ENCODE data around the gene PRKCA.

The PRKCA gene

GRCh38 chr17:66527335-66527734, 224.9 kb downstream of the PRKCA start:
- H3K9ac ChIP-seq (ENCODE audit: low read depth, low read length) = no peak overlapping the region
- H3K4me1 ChIP-seq (ENCODE audit: insufficient read depth, low read length) = peaks cover 16% of the 10 kb centered on the region
- no peaks in the 10 kb centered on the region for H3K36me3 ChIP-seq (ENCODE audit: insufficient read depth, low read length)
- no peaks in the 10 kb centered on the region for H3K9me3 ChIP-seq (ENCODE audit: control insufficient read depth, insufficient read depth, low read length)

GRCh38 chr17:66531851-66532295, 229.5 kb downstream of the PRKCA start:
- Histone ChIP-seq H3K4me1 (ENCODE audit: insufficient read depth, low read length) (peaks cover 32% of the 10 kb centered on the region), H3K9ac (ENCODE audit: low read depth, low read length) (no peak overlapping the region), H3K9me3 (ENCODE audit: control insufficient read depth, insufficient read depth, low read length) (no peaks in the 10 kb centered on the region), H3K36me3 (ENCODE audit: insufficient read depth, low read length) (no peaks in the 10 kb centered on the region)

GRCh38 chr17:66533572-66533971, 231.2 kb downstream of the PRKCA start:
- Histone ChIP-seq H3K9ac (ENCODE audit: low read depth, low read length) (no peak overlapping the region), H3K4me1 (ENCODE audit: insufficient read depth, low read length) (peaks cover 32% of the 10 kb centered on the region), H3K9me3 (ENCODE audit: control insufficient read depth, insufficient read depth, low read length) (no peaks in the 10 kb centered on the region), H3K36me3 (ENCODE audit: insufficient read depth, low read length) (no peaks in the 10 kb centered on the region)

DNA sequence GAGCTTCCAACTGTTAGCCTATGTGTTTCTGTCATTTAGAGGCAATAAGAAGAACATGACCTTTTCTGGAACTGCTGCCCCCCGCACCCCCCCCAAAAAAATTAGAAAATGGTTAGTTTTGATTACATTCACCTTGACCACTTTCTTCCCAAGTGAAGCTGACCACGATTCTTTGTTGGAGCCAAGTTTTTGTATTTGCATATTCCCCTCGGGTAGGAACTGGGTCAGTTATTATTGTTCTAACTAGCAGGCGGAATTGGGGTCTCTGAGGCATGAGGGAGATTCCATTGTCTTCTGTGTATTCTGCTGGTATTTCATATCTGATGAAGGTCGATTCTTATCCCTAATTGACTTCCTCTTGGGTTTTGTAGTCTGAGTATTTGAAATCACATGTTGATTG, 231.6 kb downstream of the PRKCA start:
- no peaks in the 10 kb centered on the region for H3K9me3 ChIP-seq (ENCODE audit: control insufficient read depth, insufficient read depth, low read length)
- peaks cover 32% of the 10 kb centered on the region for H3K4me1 ChIP-seq (ENCODE audit: insufficient read depth, low read length)
- H3K36me3 ChIP-seq (ENCODE audit: insufficient read depth, low read length) = no peaks in the 10 kb centered on the region
- H3K9ac ChIP-seq (ENCODE audit: low read depth, low read length) = no peak overlapping the region

DNA sequence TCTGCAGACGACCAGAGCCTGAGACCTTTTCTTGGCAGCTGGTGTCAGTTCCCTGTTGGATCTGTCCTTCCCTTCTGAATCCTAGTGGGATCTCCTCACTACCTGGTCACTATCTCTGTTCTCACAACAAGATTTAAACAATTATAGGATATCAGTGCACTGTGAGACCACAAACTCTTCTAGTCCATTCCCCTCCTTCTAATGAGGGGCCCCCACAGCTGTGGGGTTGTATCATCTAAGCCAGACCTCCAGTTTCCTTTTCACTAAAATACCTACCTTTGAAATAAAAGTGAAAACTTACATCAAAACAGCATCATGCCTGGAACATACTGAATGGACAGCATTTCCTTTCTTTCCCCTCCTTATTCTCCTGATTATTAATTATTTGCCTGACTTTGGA, 233.2 kb downstream of the PRKCA start:
- Histone ChIP-seq H3K4me1 (ENCODE audit: insufficient read depth, low read length) (peaks cover 39% of the 10 kb centered on the region), H3K9me3 (ENCODE audit: control insufficient read depth, insufficient read depth, low read length) (no peaks in the 10 kb centered on the region), H3K9ac (ENCODE audit: low read depth, low read length) (no peak overlapping the region), H3K36me3 (ENCODE audit: insufficient read depth, low read length) (no peaks in the 10 kb centered on the region)

DNA sequence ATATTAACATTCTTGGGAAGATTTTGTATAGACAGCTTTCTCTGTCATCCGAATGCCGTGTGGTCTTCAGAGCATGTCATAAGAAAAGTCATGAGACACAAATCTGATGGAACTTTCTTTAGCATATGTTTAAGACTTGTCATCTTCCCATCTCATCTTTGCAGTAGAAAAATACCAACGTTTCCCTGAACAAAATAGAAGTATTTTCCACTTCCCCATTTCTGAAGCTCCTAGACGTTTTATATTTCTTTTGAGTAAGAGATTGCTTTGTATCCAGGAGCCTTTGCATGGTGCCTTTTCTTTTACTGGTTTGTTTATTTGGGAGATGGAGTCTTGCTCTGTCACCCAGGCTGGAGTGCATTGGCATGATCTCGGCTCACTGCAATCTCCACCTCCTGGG, 235.1 kb downstream of the PRKCA start:
- H3K9ac ChIP-seq (ENCODE audit: low read depth, low read length) = no peak overlapping the region
- H3K4me1 ChIP-seq (ENCODE audit: insufficient read depth, low read length) = peaks cover 36% of the 10 kb centered on the region
- no peaks in the 10 kb centered on the region for H3K36me3 ChIP-seq (ENCODE audit: insufficient read depth, low read length)
- no peaks in the 10 kb centered on the region for H3K9me3 ChIP-seq (ENCODE audit: control insufficient read depth, insufficient read depth, low read length)

- no peak overlapping the region for H3K9ac ChIP-seq (ENCODE audit: low read depth, low read length)
- H3K36me3 ChIP-seq (ENCODE audit: insufficient read depth, low read length) = no peaks in the 10 kb centered on the region
- no peaks in the 10 kb centered on the region for H3K9me3 ChIP-seq (ENCODE audit: control insufficient read depth, insufficient read depth, low read length)
- peaks cover 27% of the 10 kb centered on the region; the same call in 1 of the 2 replicates for H3K4me1 ChIP-seq (ENCODE audit: insufficient read depth, low read length)
Observed at GRCh38 chr17:66538776-66539175, 236.4 kb downstream of the PRKCA start.

DNA sequence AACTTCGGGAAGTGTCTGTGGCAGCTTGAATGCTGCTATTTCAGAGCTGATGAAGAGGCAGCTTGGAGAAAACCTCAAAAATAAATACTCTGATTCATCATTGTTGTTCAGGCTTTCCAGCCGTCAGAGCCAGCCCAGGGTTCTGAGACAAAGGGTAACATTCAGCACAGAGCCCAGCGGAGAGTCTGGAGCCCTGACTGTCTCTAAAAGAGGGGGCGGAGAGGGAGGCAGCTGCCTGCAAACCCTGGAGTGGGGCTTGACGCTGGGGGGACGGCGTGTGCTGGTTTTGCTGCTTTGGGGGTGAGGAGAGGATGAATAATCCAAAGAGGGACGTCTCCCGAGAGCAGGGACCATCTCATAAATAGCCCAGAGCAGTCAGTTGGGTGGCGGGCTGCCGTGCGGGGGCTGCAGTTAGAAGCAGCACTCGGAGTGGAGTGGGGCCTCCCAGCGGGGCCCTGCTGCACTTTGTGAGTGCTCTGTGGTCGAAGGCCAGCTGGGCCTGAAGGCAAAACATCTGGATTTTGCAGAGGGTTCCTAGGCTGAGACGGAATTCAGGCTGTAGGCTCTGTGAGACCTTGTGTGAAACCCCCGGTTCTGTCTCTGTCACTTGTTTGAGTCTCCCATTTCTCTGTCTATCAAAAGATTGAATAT, 237.8 kb downstream of the PRKCA start:
- Histone ChIP-seq H3K9ac (ENCODE audit: low read depth, low read length) (peak overlapping the region; percentile 36), H3K4me1 (ENCODE audit: insufficient read depth, low read length) (peaks cover 24% of the 10 kb centered on the region; the same call in 1 of the 2 replicates), H3K9me3 (ENCODE audit: control insufficient read depth, insufficient read depth, low read length) (no peaks in the 10 kb centered on the region)

GRCh38 chr17:66541461-66542128, 239.2 kb downstream of the PRKCA start:
- Histone ChIP-seq H3K36me3 (ENCODE audit: insufficient read depth, low read length) (no peaks in the 10 kb centered on the region), H3K9me3 (ENCODE audit: control insufficient read depth, insufficient read depth, low read length) (no peaks in the 10 kb centered on the region; the same call in 1 of the 2 replicates), H3K4me1 (ENCODE audit: insufficient read depth, low read length) (peaks cover 24% of the 10 kb centered on the region; the same call in 1 of the 2 replicates), H3K9ac (ENCODE audit: low read depth, low read length) (no peak overlapping the region)

More for the DNA sequence above, 237.8 kb downstream of the PRKCA start:
- no peaks in the 10 kb centered on the region for H3K36me3 ChIP-seq (ENCODE audit: insufficient read depth, low read length)

DNA sequence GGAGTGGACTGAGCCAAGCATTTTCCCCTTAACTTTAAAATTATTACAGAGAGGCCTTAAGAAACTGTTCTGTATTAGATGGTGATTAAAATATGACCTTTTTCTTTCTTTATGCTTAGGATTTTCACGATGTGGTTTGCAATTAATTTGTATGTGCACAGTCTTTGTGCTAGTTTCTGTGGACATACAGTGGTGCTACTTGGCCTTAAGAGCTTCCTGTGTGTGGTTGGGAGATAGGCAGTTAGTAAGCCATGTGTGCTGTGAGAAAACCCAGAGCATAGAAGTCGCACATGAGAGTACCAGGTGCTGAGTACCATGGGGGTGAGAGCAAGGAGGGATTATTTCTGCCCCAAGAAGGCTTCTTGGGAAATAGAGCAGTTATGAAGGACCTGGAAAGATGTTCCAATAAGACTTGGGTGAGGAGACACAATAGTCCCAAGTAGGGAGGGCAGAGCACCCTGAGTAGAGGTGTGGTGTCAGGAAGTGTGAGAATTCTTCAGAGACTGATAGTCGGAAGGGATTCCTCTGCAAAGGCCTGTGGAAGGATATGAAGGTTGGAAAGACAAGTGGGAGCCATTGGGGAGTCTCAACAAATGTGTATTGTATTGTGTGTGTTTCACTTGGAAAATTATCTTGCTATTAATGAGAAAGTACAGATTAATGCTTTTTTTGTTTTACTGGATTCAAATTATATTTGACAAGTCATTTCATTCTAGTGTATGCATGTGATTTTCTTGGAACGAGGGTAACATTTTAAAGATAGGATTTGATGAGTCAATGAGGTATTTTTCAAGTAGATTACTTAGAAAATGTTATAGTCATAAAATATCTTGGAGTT, 239.9 kb downstream of the PRKCA start:
- Histone ChIP-seq H3K9me3 (ENCODE audit: control insufficient read depth, insufficient read depth, low read length) (peaks cover 3% of the 10 kb centered on the region), H3K4me1 (ENCODE audit: insufficient read depth, low read length) (peaks cover 24% of the 10 kb centered on the region; the same call in 1 of the 2 replicates), H3K9ac (ENCODE audit: low read depth, low read length) (no peak overlapping the region), H3K36me3 (ENCODE audit: insufficient read depth, low read length) (no peaks in the 10 kb centered on the region)

DNA sequence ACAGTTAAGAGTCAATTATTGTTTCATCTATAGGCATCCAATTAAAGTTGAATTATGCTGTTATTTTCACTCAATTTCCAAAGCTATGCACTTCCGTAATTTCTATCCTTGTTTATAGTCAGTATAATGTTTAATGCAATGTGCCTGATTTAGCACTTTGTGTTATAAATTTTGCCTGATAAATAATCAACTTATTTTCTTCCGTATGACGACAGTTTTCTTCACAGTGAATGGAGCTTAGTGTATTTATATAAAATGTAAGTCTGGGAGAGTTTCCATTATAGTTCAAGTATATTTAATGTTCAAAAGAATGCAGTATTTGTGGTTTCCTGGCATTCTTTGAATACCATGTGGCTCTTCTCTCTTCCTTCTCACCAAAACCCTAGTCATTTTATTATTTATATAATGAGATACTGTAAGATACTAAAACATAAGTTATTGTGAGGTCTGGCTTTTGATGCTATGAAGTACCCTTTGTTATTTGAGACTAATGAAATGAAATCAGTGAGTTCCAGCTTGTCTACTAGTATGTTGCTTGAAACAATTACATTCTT, 240.6 kb downstream of the PRKCA start:
- Histone ChIP-seq H3K4me1 (ENCODE audit: insufficient read depth, low read length) (peaks cover 28% of the 10 kb centered on the region; the same call in 1 of the 2 replicates), H3K36me3 (ENCODE audit: insufficient read depth, low read length) (no peaks in the 10 kb centered on the region), H3K9me3 (ENCODE audit: control insufficient read depth, insufficient read depth, low read length) (peaks cover 3% of the 10 kb centered on the region), H3K9ac (ENCODE audit: low read depth, low read length) (no peak overlapping the region)

DNA sequence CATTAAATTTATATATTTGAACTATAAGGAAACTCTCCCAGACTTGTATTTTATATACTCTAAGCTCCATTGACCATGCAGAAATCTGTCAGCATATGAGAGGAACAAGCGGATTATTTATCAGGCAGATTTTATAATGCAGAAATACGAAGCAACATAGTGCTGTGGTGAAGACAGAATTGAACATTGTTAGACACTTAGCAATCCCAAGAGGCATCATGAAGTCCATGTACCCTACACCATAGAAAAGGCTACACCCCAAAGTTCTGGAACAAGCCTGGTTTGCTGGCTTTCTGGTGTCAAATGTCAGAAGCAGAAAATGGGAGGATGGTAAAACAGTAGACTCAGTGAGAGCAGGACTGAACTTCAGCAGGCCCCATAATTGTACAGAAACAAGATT, 241.1 kb downstream of the PRKCA start:
- H3K9ac ChIP-seq (ENCODE audit: low read depth, low read length) = no peak overlapping the region
- peaks cover 33% of the 10 kb centered on the region for H3K4me1 ChIP-seq (ENCODE audit: insufficient read depth, low read length)
- H3K36me3 ChIP-seq (ENCODE audit: insufficient read depth, low read length) = no peaks in the 10 kb centered on the region
- H3K9me3 ChIP-seq (ENCODE audit: control insufficient read depth, insufficient read depth, low read length) = peaks cover 3% of the 10 kb centered on the region

DNA sequence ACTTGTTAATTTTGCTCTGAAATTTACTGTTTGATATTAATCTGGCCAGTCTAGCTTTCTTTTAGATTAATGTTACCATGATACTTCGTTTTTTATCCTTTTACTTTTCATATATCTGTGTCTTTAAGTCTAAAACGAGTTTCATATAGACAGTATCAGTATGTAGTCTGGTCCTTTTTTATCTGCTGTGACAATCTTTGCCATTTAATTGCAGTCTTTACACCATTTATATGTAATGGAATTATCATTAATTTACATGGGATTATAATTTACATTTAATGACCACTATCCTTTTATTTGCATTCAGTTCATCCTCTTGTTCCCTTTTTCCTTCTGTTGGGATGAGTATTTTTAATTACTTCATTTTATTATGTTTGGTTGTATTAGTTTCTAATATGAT, 243.5 kb downstream of the PRKCA start:
- Histone ChIP-seq H3K4me1 (ENCODE audit: insufficient read depth, low read length) (peaks cover 43% of the 10 kb centered on the region), H3K9me3 (ENCODE audit: control insufficient read depth, insufficient read depth, low read length) (peaks cover 3% of the 10 kb centered on the region), H3K9ac (ENCODE audit: low read depth, low read length) (no peak overlapping the region)

GRCh38 chr17:66547151-66547865, 244.9 kb downstream of the PRKCA start:
- no peak overlapping the region for H3K9ac ChIP-seq (ENCODE audit: low read depth, low read length)
- H3K9me3 ChIP-seq (ENCODE audit: control insufficient read depth, insufficient read depth, low read length) = peaks cover 3% of the 10 kb centered on the region
- no peaks in the 10 kb centered on the region for H3K36me3 ChIP-seq (ENCODE audit: insufficient read depth, low read length)
- peaks cover 37% of the 10 kb centered on the region for H3K4me1 ChIP-seq (ENCODE audit: insufficient read depth, low read length)

More for the DNA sequence above, 243.5 kb downstream of the PRKCA start:
- H3K36me3 ChIP-seq (ENCODE audit: insufficient read depth, low read length) = no peaks in the 10 kb centered on the region
